GM18867 (cell line): ENCODE results near the gene HNF4A.

Experiments used
- ATAC-seq: cut with Tn5 transposase; IDR thresholded peaks from one replicate; pipeline ENCODE4 v1.9.1; 2021; ENCODE audit warnings: mild to moderate bottlenecking, moderate library complexity; ENCODE audit not compliant: unreplicated experiment

HNF4A gene

GRCh38 chr20:44439318-44439717, 83.8 kb downstream of the HNF4A start:
- ATAC-seq: no peak

DNA sequence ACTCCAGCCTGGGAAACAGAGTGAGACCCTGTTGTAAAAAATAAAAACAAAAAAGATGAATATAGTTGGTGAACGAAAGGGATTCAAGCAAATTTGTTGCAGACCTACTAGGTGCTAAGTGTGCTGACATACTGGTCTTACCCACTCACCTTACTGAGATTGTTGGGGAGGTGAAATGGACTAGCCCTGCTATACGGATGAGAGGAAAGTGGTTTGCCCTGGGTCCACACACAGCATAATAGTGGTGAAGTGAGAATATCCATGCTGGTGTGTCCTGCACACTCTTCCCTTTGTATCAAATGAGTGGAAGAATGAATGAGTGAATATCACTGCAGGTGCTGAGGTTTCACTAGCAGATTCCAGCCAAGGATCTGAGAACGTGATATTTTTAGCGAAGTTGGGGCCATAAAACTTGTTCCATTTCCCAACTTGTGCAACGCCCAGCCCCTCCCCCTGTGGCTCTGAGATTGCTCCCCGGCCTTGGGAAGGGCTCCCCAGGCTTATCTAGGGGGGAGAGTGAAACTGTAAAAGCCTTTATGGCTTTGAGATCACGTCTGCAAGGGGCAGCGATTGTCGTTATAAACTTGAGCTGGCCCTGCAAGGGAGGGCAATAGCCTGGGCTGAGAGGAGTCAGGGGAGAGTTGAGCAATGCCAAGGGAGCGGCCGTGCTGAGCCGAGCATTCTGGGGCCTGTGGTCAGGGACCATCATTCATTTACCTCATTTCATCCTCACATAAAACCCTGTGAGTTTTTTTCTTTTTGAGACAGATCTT, 87.0 kb downstream of the HNF4A start:
- no peak for ATAC-seq

DNA sequence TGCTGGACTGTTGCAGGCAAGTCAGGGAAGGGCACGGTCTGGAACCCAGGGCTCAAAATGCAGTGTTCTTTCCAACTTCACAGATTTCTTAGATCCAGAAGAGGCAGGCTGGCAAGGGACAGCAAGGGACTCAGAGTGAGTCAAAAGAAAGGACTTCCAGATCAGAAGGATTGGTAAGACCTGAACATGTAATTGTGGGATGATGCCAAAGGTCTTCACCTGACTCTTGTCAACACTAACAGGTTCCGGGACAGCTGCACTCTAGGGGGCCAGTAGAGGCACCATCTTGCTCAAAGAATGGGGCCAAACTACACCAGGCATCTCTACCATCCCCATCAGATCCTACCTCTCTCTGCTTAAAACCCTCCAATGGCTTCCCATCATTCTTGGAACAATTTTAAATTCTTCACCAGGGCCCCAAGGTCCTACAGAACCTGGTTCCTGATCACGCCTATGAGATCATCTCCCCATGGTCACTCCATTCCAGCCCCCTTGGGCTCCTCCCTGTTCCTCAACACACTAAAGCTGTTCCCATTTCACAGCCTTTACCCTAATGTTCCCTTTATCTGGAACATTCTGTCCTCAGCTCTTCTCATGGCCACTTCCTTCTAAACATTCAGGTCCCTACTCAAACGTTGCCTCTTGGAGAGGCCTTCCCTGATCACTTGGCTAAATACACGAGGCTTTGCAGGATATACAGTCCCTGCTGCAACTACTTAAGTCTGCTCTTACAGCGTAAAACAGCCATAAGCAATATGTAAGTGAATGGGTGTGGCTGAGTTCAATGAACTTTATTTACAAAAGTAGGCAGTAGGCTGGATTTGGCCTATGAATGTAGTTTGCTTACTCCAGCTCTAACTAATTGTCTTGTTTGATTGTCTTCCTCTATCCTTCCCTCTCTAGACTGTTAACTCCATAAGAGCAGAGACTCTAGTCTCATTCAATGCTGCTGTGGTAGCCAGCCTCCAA, 90.5 kb downstream of the HNF4A start:
- no peak for ATAC-seq

DNA sequence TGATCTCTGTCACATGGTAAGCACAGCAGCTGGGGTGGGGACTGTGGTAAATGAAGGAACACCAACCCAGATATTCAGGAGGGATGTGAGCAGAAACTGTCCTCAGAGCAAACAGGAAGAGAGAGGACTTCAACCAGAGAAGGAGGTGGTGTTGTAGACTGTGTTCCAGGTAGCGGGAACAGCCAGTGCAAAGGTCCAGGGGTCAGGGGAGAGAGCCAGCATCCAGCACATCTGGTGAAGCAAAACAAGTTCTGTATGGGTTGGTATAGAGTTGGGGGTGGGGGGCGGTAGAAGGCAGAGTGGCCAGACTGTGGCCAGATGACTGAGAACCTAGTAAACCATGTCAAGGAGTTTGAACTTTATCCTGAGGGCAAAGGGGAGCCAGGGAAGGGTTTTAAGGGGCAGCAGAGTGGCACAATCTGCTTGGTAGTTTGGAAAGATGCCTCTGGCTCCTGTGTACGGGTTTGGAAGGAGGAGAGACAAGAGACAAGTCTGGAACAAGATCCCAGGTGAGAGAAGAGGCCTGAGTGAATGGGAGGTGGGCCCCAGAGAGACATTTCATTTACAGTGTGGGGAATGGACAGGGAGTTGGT, 92.4 kb downstream of the HNF4A start:
- ATAC-seq: no peak

GRCh38 chr20:44448753-44449546, 93.5 kb downstream of the HNF4A start:
- ATAC-seq: no peak

DNA sequence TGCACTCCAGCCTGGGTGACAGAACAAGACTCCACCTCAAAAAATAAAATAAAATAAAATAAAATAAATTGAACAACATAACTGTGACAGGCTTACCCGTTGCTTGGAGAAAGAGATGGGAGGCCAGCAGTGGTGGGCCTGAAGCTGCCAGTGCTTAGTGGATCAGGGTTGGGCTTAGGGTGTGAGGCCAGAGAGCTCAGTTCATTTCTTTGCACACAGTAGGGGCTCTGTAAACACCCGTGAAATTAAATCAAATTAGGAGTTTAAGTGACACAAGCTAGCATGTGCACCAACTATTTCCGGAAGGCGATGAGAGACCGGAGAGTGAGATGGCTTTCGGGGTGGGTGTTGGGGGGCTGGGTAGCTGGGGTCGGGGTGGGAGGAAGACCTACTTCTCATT, 94.4 kb downstream of the HNF4A start:
- no peak for ATAC-seq

GRCh38 chr20:44450281-44450889, 94.9 kb downstream of the HNF4A start:
- no peak for ATAC-seq

DNA sequence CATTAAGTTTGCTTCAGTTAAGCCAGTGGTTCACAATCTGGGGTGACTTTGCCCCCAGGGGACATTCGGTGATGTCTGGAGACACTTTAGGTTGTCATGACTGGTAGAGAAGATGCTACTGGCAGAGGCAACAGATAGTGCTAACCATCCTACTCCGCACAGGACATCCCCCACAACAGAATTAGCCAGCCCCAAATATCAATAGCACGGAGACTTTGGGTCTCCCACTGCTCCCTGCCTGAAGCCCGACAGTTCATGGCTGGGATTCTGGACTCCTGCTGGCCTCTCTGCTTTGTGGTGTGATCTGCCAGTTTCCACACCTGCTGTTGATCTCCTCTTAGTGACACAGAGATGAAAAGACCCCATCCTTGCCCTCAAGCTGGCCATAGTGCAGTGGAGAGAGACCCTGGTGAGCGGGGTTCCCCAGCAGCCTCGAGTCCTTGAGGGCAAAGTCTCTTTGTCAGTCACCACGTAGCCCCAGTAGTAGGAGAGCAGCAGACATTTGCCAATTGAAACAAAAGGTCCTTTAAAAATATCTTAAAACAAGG, 95.5 kb downstream of the HNF4A start:
- no peak for ATAC-seq

DNA sequence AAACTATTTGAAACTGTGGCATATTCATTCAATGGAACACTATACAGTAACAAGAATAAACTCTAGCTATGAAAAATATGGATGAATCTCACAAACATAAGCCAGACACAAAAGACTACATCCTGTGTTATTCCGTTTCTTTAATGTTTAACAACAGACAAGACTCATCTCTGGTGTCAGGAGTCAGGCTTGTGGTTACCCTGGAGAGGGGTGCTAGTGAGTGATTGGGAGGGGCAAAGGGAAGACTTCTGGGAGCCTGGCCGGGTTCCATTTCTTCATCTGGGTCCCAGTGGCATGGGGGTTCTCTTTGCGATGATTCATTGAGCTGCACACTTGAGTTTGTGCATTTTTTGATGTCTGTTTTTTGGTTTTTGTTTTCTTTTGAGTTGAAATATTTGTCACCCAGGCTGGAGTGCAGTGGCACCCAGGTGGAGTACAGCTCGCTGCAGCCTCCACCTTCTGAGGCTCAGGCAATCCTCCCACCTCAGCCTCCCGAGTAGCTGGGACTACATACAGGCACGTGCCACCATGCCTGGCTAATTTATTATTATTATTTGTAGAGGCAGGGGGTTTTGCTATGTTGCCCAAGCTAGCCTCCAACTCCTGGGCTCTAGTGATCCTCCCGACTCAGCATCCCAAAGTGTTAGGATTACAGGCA, 98.9 kb downstream of the HNF4A start:
- no peak for ATAC-seq

GRCh38 chr20:44455126-44455525, 99.6 kb downstream of the HNF4A start:
- ATAC-seq: no peak

DNA sequence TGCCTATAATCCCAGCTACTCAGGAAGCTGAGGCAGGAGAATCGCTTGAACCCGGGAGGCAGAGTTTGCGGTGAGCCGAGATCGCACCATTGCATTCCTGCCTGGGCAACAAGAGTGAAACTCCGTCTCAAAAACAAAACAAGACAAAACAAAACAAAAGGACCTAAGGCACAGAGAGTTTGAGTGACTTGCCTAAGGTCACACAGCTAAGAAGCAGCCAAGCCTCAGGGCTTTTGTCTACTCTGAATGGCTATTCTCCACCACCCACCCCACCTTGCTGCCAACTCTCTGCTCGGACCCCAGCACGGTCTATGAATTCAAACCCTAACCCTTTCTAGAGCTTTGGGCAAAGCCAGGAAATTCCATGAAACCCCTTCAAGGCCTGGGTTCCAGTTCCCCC, 101.1 kb downstream of the HNF4A start:
- no peak for ATAC-seq

DNA sequence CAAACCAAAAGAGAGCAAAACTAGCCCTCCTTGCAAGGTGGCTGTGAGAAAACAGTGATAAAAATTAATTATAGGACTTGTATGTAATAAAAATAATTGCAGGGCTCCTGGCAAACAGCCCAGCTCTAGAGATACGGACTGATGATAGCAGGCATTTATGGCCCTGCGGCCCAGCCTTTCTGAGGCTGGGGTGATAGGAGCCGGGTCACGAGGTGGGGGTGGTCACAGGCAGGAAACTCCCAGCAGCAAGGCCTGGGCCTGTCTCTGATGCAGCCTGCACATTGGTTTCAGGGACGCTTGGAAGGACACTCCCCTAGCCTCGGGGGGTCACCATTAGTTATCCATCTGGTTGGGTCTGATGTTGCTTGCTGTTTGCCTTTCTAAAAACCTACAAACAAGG, 101.5 kb downstream of the HNF4A start:
- no peak for ATAC-seq

DNA sequence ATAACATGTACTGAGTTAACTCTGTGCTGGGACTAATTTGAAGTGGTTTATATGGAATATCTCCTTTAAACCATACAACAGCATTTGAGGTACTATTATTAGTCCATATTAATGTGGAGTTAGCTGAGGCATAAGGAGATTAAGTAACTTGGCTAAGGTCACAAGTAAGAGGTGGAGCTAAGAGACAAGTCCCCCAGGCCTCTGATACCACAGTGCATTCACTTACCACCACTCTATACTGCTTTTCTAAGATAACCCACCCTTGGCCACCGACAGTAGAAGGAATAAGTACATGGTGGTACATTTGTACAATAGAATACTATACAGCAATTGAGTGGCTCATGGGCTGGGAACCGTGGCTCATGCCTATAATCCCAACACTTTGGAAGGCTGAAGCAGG, 103.8 kb downstream of the HNF4A start:
- ATAC-seq: no peak

GRCh38 chr20:44460795-44461141, 105.3 kb downstream of the HNF4A start:
- no peak for ATAC-seq

DNA sequence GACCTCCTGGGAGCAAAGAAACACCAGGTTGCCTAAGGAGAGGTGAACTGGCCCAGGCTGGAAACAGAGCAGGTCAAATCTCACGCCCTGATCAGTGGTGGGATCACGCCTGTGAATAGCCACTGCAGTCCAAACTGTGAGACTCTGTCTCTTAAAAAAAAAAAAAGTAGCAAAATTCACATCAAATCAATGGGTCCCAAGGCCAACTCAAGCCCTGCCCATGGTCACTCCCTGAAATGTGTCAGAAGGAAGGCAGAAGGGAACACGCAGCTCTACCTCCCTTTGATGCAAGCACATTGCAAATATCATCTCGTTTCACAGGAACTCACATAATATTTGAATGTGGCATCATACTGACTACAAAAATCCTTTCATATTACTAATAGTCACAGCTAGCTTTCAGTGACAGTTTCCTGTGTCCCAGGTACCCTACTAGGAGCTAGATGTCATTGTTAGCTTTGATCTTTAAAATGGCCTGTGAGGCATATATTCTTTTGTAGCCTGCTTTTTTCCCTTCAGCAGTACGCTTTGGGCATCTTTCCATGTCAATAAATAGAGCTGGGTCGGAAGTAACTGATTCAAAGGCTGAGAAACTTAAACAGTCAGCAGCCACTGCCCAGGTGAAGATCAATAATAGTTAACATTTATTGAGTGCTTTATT, 105.8 kb downstream of the HNF4A start:
- no peak for ATAC-seq

- no peak for ATAC-seq
Measured at GRCh38 chr20:44461803-44462174, 106.3 kb downstream of the HNF4A start.

GRCh38 chr20:44463466-44463865, 108.0 kb downstream of the HNF4A start:
- ATAC-seq: no peak

- ATAC-seq: no peak
Measured at GRCh38 chr20:44464514-44464913, 109.0 kb downstream of the HNF4A start.

DNA sequence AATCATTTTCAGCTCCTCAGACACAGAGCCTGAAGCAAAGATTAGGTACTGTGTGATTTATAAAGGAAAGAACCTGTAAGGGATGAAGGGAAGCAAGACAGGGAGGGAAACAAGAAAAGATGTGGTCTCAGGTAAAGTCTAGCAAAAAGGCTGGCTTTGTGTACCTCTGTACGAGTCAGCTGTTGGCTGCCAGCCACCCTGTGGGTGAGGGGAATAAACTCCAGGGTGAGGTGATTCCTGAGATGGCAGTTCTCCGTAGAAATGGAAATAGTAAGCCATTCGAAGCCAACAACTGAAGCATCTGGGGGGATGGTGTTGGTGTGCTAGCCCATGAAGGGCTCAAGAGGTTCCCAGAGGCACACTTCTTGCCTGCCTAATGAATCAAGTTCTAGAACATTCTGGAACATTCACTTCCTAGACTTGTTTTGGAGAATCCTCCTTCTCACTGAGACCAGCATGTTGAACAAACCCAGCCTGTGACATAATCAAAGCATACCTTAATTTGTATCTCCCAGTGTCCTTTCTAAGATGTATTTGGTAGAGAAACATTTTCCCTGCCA, 109.6 kb downstream of the HNF4A start:
- ATAC-seq: no peak
